Lower leg skin (tissue), 4 donors: ENCODE data around the gene ZNF518B. TPM values are rescaled to one million over a fixed set of nuclear protein-coding genes. Genes with fewer than 3 reads are reported as not detected.

ENCODE experiments used
- DNase-seq, 2 donors: peaks; one replicate each; pipeline ENCODE4 v3.0.0-alpha.2; 2019; ENCODE audit warnings: low spot score in 2 of 2
- H3K4me3 ChIP-seq: fragments of 200-600 bp; sonication (generic); 2 replicates; pipeline ENCODE4 v1.5.1; 2017; ENCODE audit warnings: mild to moderate bottlenecking, low read depth; ENCODE audit not compliant: poor library complexity, severe bottlenecking
- CTCF ChIP-seq, 3 donors: fragments of 450-650 bp; IDR thresholded peaks; one replicate each; pipeline ENCODE4 v1.5.1; 2016; ENCODE audit warnings: antibody characterized with exemption in 3 of 3, mild to moderate bottlenecking in 3 of 3, moderate library complexity in 2 of 3
- POLR2A ChIP-seq, 2 donors: fragments of 450-650 bp; IDR thresholded peaks; one replicate each; pipeline ENCODE4 v1.6.1; 2016 to 2017; ENCODE audit warnings: antibody characterized with exemption in 2 of 2, mild to moderate bottlenecking in 1 of 2, moderate library complexity in 1 of 2
- WGBS, 2 donors: methylation state at CpG; one replicate each; pipeline ENCODE4 v1.1.5; 2018; 5-methylcytosine and 5-hydroxymethylcytosine counted together
- intact Hi-C: fragments of 100-400 bp; cut with DNase I; formaldehyde crosslinking; loops from one replicate; pipeline ENCODE4 v1.15.0; 2023; ENCODE audit warnings: low total_unique reads
- total RNA-seq, 4 donors: library from RNA; depleted of rRNA; stranded (reverse); fragments of >200 nt; gene quantifications; one replicate each; pipeline ENCODE4 v1.1.0, GENCODE V29; 2016

ZNF518B gene
- total RNA-seq, 4 donors from 2014 or later: 9.8 to 55.6 (median 26.4) TPM

DNA sequence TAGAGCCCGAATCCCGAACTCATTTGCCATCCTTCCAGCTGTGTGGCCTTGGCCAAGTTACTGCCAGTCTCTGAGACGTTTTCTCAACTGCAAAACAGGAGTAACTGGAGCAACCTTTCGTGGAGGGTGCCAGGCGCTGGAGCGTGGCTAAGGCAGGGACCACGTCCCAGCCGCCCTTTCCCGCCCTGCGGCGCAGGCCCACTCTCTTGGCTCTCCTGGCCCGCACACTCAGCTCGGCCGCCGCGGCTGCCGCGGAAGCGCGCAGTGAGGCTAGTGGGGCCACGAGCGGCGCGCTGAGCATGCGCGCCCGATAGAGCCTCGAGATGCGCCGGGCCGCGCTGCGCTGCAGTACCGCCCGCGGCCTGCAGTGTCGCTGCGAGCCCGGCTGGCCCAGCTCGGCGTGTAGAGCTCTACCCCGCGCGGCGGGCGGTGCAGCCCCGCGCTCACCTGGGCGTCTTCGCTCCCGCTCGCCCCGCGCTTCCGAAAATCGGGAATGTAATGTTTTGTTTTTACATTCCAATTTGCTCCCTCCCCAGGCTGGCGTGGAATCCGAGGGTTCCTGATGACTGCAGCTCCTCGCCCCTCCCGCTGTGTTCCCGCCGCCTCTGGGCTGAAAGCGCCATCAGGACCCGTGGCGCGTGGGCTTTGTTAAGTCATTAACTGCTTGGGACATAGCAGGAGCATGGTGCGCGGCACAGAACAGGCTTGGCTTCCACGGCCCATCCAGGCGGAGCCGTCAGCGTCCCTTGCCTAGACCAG is 4.0 kb upstream of the ZNF518B start:
- no peak overlapping the region for H3K4me3 ChIP-seq
- intact Hi-C loops: no loop called here
- TF ChIP-seq POLR2A (IDR thresholded peaks at IDR 0.05): no peak
- no peak for TF ChIP-seq CTCF (IDR thresholded peaks at IDR 0.05)
- 7 to 11% methylated on average over 42 to 64 of the region's 72 CpGs for WGBS, 2 donors
- DNase-seq: no peak

DNA sequence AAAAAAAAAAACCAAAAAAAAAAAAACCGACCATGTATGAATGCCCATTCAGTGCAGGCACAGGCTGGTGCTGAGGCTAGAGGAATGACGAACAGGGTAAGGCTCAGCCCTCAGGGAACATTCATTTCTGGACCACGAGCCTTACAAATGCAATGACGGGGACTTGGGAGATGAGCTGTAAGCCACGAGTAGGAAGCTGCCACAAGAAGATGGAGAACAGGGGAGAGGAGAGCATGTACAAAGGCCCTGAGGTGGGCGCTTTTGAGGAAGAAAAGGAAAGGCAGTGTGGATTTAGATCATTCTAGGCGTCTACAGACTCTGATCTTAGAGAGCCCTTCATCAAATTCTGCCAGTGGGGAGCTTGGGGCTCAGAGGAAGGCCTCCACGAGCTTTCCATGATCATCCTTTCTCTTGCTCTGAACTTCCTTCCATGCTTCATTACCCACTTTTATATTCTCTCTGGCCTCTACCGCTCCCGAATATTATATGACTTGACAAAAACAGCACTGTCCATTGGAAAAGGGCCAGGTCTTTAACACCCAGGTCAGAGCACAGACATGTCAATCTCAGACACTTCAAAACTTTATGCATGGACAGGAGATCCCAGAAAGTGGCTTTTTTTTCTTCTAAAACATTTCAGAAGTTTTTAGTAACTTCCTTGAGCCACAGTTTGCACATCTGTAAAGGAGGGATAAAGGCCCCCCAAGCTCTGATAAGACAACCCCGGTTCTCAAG is 3.3 kb upstream of the ZNF518B start:
- intact Hi-C loops: no loop called here
- DNase-seq: no peak
- H3K4me3 ChIP-seq: no peak overlapping the region
- no peak for TF ChIP-seq CTCF (IDR thresholded peaks at IDR 0.05)
- no peak for TF ChIP-seq POLR2A (IDR thresholded peaks at IDR 0.05)
- WGBS, 2 donors: 77 to 86% methylated on average over 11 of the region's 11 CpGs

- WGBS, 2 donors: 87% methylated on average over 8 of the region's 8 CpGs
- intact Hi-C loops: no loop called here
- no peak for TF ChIP-seq CTCF (IDR thresholded peaks at IDR 0.05)
- no peak for TF ChIP-seq POLR2A (IDR thresholded peaks at IDR 0.05)
- H3K4me3 ChIP-seq: no peak overlapping the region
- DNase-seq: no peak
Measured at GRCh38 chr4:10459305-10459704, 2.1 kb upstream of the ZNF518B start.

DNA sequence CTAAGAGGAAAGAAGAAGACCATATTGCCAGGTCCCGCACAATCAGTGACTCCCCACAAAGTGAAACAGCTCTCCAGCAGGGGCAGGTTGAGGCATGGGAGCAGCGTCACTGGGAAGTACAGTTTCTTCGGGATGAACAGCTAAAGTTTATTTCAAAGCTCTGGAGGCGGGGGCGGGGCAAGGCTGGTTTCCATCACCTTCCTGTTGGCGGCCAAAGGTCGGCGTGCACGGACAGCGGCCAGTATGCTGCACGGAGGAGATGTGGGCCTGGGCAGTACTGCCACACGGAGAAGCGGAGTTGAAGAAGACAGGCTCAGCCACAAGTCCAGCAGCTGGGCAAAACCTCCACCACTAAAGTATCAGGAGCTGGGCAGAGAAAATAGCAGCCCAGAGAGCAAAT is 951 bp upstream of the ZNF518B start:
- DNase-seq: no peak
- intact Hi-C loops: no loop called here
- 50 to 55% methylated on average over 13 of the region's 13 CpGs for WGBS, 2 donors

GRCh38 chr4:10456595-10457254 is 501 bp downstream of the ZNF518B start:
- TF ChIP-seq CTCF (IDR thresholded peaks at IDR 0.05): no peak
- no peak for TF ChIP-seq POLR2A (IDR thresholded peaks at IDR 0.05)
- WGBS, 2 donors: 11 to 27% methylated on average over 12 to 63 of the region's 96 CpGs
- no peak for DNase-seq
- peak overlapping the region; percentile 46 for H3K4me3 ChIP-seq
- intact Hi-C loops: no loop called here

More for the DNA sequence above, 951 bp upstream of the ZNF518B start:
- H3K4me3 ChIP-seq: no peak overlapping the region
- no peak for TF ChIP-seq CTCF (IDR thresholded peaks at IDR 0.05)
